ENCODE measurements around the gene CNTN5.
A peak's percentile ranks its signal among the peaks of the same experiment; 100 is the strongest.

The CNTN5 gene

GRCh38 chr11:99171330-99171729, 150.6 kb downstream of the CNTN5 start:
- no peak for DNase-seq

GRCh38 chr11:99176430-99176829, 155.7 kb downstream of the CNTN5 start:
- DNase-seq = no peak

GRCh38 chr11:99177446-99177845, 156.7 kb downstream of the CNTN5 start:
- no peak for DNase-seq

GRCh38 chr11:99184146-99184545, 163.4 kb downstream of the CNTN5 start:
- no peak for DNase-seq

GRCh38 chr11:99188221-99188620, 167.5 kb downstream of the CNTN5 start:
- DNase-seq = no peak

GRCh38 chr11:99192716-99193115, 172.0 kb downstream of the CNTN5 start:
- no peak for DNase-seq

- DNase-seq = no peak
These were observed 176.7 kb downstream of the CNTN5 start for GRCh38 chr11:99197477-99197876.

- DNase-seq = no peak
These were observed 177.5 kb downstream of the CNTN5 start for GRCh38 chr11:99198215-99198614.

GRCh38 chr11:99199341-99199740, 178.6 kb downstream of the CNTN5 start:
- DNase-seq = no peak

- no peak for DNase-seq
These were observed 180.0 kb downstream of the CNTN5 start for GRCh38 chr11:99200720-99201119.

GRCh38 chr11:99208813-99209212, 188.1 kb downstream of the CNTN5 start:
- no peak for DNase-seq

- DNase-seq = no peak
These were observed 208.8 kb downstream of the CNTN5 start for GRCh38 chr11:99229544-99229943.

- DNase-seq = no peak
These were observed 213.8 kb downstream of the CNTN5 start for GRCh38 chr11:99234534-99234933.

- DNase-seq = no peak
These were observed 217.7 kb downstream of the CNTN5 start for GRCh38 chr11:99238401-99238800.

GRCh38 chr11:99240192-99241030, 219.7 kb downstream of the CNTN5 start:
- DNase-seq = no peak

GRCh38 chr11:99241066-99241465, 220.3 kb downstream of the CNTN5 start:
- DNase-seq = no peak

- no peak for DNase-seq
These were observed 223.9 kb downstream of the CNTN5 start for GRCh38 chr11:99244613-99245012.

GRCh38 chr11:99246199-99246598, 225.4 kb downstream of the CNTN5 start:
- no peak for DNase-seq

GRCh38 chr11:99256614-99257013, 235.9 kb downstream of the CNTN5 start:
- DNase-seq = no peak

- no peak for DNase-seq
These were observed 236.4 kb downstream of the CNTN5 start for GRCh38 chr11:99257131-99257530.

- DNase-seq = no peak
These were observed 239.9 kb downstream of the CNTN5 start for GRCh38 chr11:99260696-99261095.

GRCh38 chr11:99268886-99269285, 248.1 kb downstream of the CNTN5 start:
- DNase-seq = peak; percentile 87

- DNase-seq = no peak
These were observed 250.8 kb downstream of the CNTN5 start for GRCh38 chr11:99271527-99271926.

- DNase-seq = no peak
These were observed 254.8 kb downstream of the CNTN5 start for GRCh38 chr11:99275521-99275920.

- DNase-seq = peak; percentile 74
These were observed 256.5 kb downstream of the CNTN5 start for GRCh38 chr11:99277281-99277680.
